MM.1S (cell line): Measurements from ENCODE around the gene ROR2.

Source experiments
- DNase-seq: peaks from one replicate; pipeline ENCODE4 v3.0.0-alpha.2; 2015
- H2AFZ ChIP-seq: fragments of 300-600 bp; sonication (generic); 2 replicates; pipeline ENCODE4 v1.6.0; 2016; ENCODE audit warnings: antibody characterized with exemption, low read length
- H3F3A ChIP-seq: fragments of 300-600 bp; sonication (generic); 2 replicates; pipeline ENCODE4 v1.6.1; 2016; ENCODE audit warnings: mild to moderate bottlenecking, antibody characterized with exemption, low read length, moderate library complexity, mixed read lengths; ENCODE audit not compliant: insufficient read depth
- H3K27ac ChIP-seq: fragments of 300-600 bp; sonication (generic); 2 replicates; pipeline ENCODE4 v1.5.1; 2016; ENCODE audit warnings: mild to moderate bottlenecking, low read length
- H3K27me3 ChIP-seq: fragments of 300-600 bp; sonication (generic); replicated peaks from 2 replicates; pipeline ENCODE4 v1.6.0; 2016; ENCODE audit warnings: low read length; ENCODE audit not compliant: insufficient read depth
- H3K36me3 ChIP-seq: fragments of 300-600 bp; sonication (generic); replicated peaks from 2 replicates; pipeline ENCODE4 v1.6.1; 2016; ENCODE audit warnings: mild to moderate bottlenecking, low read length, mixed read lengths; ENCODE audit not compliant: insufficient read depth
- H3K4me1 ChIP-seq: fragments of 300-600 bp; sonication (generic); 2 replicates; pipeline ENCODE4 v1.6.1; 2016; ENCODE audit warnings: low read length, mixed read lengths
- H3K4me2 ChIP-seq: fragments of 300-600 bp; sonication (generic); 2 replicates; pipeline ENCODE4 v1.6.0; 2016; ENCODE audit warnings: low read depth, low read length
- H3K4me3 ChIP-seq: fragments of 300-600 bp; sonication (generic); 2 replicates; pipeline ENCODE4 v1.5.1; 2016; ENCODE audit warnings: low read length, mixed read lengths
- H3K79me2 ChIP-seq: fragments of 300-600 bp; sonication (generic); 2 replicates; pipeline ENCODE4 v1.6.1; 2016; ENCODE audit warnings: mixed run types, low read length, mixed read lengths
- H3K9ac ChIP-seq: fragments of 300-600 bp; sonication (generic); 2 replicates; pipeline ENCODE4 v1.6.1; 2016; ENCODE audit warnings: low read length, mixed read lengths
- H3K9me2 ChIP-seq: fragments of 300-600 bp; sonication (generic); replicated peaks from 2 replicates; pipeline ENCODE4 v1.6.1; 2016; ENCODE audit warnings: mild to moderate bottlenecking, low read length, mixed read lengths; ENCODE audit not compliant: insufficient read depth
- H3K9me3 ChIP-seq: fragments of 300-600 bp; sonication (generic); replicated peaks from 2 replicates; pipeline ENCODE4 v1.6.1; 2016; ENCODE audit warnings: mild to moderate bottlenecking, low read length, mixed read lengths; ENCODE audit not compliant: insufficient read depth
- H4K20me1 ChIP-seq: fragments of 300-600 bp; sonication (generic); 2 replicates; pipeline ENCODE4 v1.6.1; 2016; ENCODE audit warnings: mild to moderate bottlenecking, low read length, moderate library complexity, mixed read lengths; ENCODE audit not compliant: insufficient read depth
- CTCF ChIP-seq: fragments of 300-600 bp; sonication (generic); IDR thresholded peaks from 2 replicates; pipeline ENCODE4 v1.5.1; 2016; ENCODE audit warnings: antibody characterized with exemption, low read length, mixed read lengths
- EZH2 ChIP-seq: fragments of 300-600 bp; sonication (generic); optimal IDR thresholded peaks from 2 replicates; pipeline ENCODE3; 2017; ENCODE audit warnings: low read depth, mild to moderate bottlenecking, antibody characterized with exemption, low read length, mixed read lengths
- EZH2phosphoT487 ChIP-seq: fragments of 300-600 bp; sonication (generic); IDR thresholded peaks from 2 replicates; pipeline ENCODE4 v1.6.1; 2018; ENCODE audit warnings: antibody characterized with exemption, low read length

The ROR2 gene

GRCh38 chr9:91855196-91855595 lies 94.8 kb downstream of the ROR2 start:
- TF ChIP-seq CTCF (no peak), EZH2phosphoT487 (no peak), EZH2 (no peak)
- Histone ChIP-seq H3K4me3 (no peak overlapping the region), H3F3A (no peaks in the 10 kb centered on the region), H4K20me1 (no peaks in the 10 kb centered on the region), H3K9me3 (no peaks in the 10 kb centered on the region), H3K27me3 (no peaks in the 10 kb centered on the region), H3K9ac (no peak overlapping the region), H3K4me1 (no peaks in the 10 kb centered on the region), H3K36me3 (no peaks in the 10 kb centered on the region), H3K4me2 (no peak overlapping the region), H3K9me2 (no peaks in the 10 kb centered on the region), H3K79me2 (peaks cover 30% of the 10 kb centered on the region), H2AFZ (no peak overlapping the region), H3K27ac (no peak overlapping the region)
- no peak for DNase-seq

- H4K20me1 ChIP-seq = no peaks in the 10 kb centered on the region
- no peak overlapping the region for H3K9ac ChIP-seq
- H3K4me2 ChIP-seq = no peak overlapping the region
- no peaks in the 10 kb centered on the region for H3K4me1 ChIP-seq
- H3K79me2 ChIP-seq = peaks cover 15% of the 10 kb centered on the region
- no peaks in the 10 kb centered on the region for H3K9me3 ChIP-seq
- no peaks in the 10 kb centered on the region for H3F3A ChIP-seq
- TF ChIP-seq EZH2 (no peak), CTCF (no peak), EZH2phosphoT487 (no peak)
- no peak overlapping the region for H3K4me3 ChIP-seq
- no peak for DNase-seq
- no peaks in the 10 kb centered on the region for H3K27me3 ChIP-seq
- H3K9me2 ChIP-seq = no peaks in the 10 kb centered on the region
- no peak overlapping the region for H2AFZ ChIP-seq
- no peak overlapping the region for H3K27ac ChIP-seq
- H3K36me3 ChIP-seq = no peaks in the 10 kb centered on the region
Measured at GRCh38 chr9:91852801-91853347, 97.2 kb downstream of the ROR2 start.

GRCh38 chr9:91849694-91850093 lies 100.3 kb downstream of the ROR2 start:
- H3K4me1 ChIP-seq = no peaks in the 10 kb centered on the region
- no peaks in the 10 kb centered on the region for H3K27me3 ChIP-seq
- no peak overlapping the region for H3K27ac ChIP-seq
- no peak for DNase-seq
- H3K9ac ChIP-seq = no peak overlapping the region
- no peaks in the 10 kb centered on the region for H3K9me2 ChIP-seq
- no peaks in the 10 kb centered on the region for H3F3A ChIP-seq
- no peaks in the 10 kb centered on the region for H4K20me1 ChIP-seq
- H3K79me2 ChIP-seq = peaks cover 5% of the 10 kb centered on the region
- no peaks in the 10 kb centered on the region for H3K36me3 ChIP-seq
- no peak for TF ChIP-seq EZH2phosphoT487
- no peak for TF ChIP-seq CTCF
- no peak for TF ChIP-seq EZH2
- no peak overlapping the region for H2AFZ ChIP-seq
- H3K9me3 ChIP-seq = no peaks in the 10 kb centered on the region
- H3K4me2 ChIP-seq = no peak overlapping the region
- no peak overlapping the region for H3K4me3 ChIP-seq
